ENCODE measurements around the gene RAB15. TPM values are rescaled to one million over a fixed set of nuclear protein-coding genes. Genes with fewer than 3 reads are reported as not detected.

RAB15 gene
- total RNA-seq = 11.9 and 24.3 TPM in 2 replicates

GRCh38 chr14:64971943-64972791 lies at the start of gene RAB15:
Gene RAB15 (minus strand): TSS chr14:64972336. CDS start chr14:64972076, 260 bp downstream.

DNA sequence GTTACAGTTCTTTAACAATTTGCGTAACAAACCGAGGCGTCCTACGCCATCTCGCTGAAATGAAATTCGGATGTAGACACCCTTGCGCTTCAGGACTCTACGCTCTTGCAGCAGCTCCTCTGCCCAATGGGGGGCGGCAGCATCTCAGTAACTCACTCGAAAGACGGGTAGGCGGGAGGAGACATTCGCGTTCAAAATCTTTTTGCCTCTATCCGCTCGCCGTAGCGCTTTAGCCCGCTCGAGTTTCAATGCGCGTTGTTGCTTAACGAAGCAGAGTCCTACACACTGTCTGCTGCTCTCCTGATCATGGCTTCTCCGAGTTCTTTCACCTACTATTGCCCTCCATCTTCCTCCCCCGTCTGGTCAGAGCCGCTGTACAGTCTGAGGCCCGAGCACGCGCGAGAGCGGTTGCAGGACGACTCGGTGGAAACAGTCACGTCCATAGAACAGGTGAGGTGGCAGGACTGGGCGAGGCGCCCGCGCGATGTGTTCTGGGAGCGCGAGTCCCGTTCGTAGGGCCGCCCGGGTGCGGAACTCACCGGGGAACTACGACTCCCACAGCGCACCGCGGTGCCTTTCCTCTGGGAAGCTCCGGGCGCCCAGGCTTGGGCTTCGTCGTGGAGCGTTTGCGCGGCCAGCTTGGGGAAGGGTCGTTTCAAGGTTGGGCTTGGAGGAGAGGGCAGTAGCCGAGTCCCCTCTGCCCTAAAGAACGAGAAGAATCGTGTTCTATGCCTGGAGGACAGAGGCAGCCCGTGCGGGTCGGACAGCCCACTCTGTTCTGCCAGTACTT lies 14.7 kb upstream of the RAB15 start, which contains the start of gene FNTB:
TSS of gene FNTB (plus strand) at position 248 of the 790 bp plus-strand sequence. CDS start at position 307, 59 bp downstream.

DNA sequence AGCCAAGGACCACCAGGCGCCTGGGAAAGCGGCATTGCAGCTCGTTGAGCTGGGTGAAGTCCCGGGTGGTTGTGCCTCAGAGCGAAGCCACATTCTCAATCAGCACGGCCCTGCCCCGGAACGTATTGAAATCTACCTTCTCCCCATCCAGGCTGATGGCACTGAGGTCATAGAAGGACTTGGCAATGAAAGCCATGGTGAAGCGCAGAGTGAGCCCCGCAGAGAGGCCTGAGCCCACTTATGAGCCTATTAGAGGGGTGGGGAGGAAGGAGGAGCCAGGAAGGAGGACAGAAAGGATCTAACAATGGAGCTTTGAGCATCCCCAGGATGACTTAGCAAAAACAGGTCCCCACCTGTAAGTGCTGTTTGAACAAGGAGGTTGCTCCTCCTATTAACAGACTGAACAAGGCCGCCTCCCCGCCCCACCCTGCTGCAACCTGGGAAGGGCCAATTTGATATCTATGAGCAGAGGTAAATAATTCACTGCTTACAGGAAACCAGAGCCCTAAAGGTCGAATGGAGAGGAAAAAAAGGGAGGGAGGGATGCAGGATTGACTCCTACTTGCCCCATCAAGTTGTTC lies 29.5 kb downstream of the RAB15 start, which contains the start of gene GPX2:
TSS of gene GPX2 (minus strand) at position 215 of the 581 bp plus-strand sequence. CDS start at position 196, 19 bp downstream.

GRCh38 chr14:64914237-64915028 lies 57.7 kb downstream of the RAB15 start, which contains the start of gene CHURC1:
Gene CHURC1 (plus strand): TSS chr14:64914455. CDS start chr14:64914496, 41 bp downstream.

Other genes with a start within 250 kb of the RAB15 start
- 0.63 and 1.8 TPM in 2 replicates for gene SPTB, start 92.4 kb downstream of the RAB15 start, total RNA-seq
- 38.8 and 49.9 TPM in 2 replicates for gene CHURC1, start 57.9 kb downstream of the RAB15 start, total RNA-seq
- not detected in 2 replicates for gene GPX2, start 29.6 kb downstream of the RAB15 start, total RNA-seq
- gene FNTB, start 14.6 kb upstream of the RAB15 start, total RNA-seq = 18.9 and 19.1 TPM in 2 replicates
- 23.3 and 45.3 TPM in 2 replicates for gene MAX, start 130.2 kb upstream of the RAB15 start, total RNA-seq

Data from mesangial cell (primary cell).